ENCODE results near the gene TXNRD1. TPM values are rescaled to one million over a fixed set of nuclear protein-coding genes. Genes with fewer than 3 reads are reported as not detected.

The TXNRD1 gene
- total and polyA plus RNA-seq, 9 donors = 45.0 to 157 (median 77.4) TPM

- H3K4me1 ChIP-seq (ENCODE audit: insufficient read depth) = peaks cover 11% of the 10 kb centered on the region
- DNase-seq = no peak
- H3K9me3 ChIP-seq = no peaks in the 10 kb centered on the region
- 73 to 88% (median 86%) methylated on average over 6 of the region's 6 CpGs for WGBS, 3 donors
- no peak overlapping the region for H3K27ac ChIP-seq
- H3K4me3 ChIP-seq = no peak overlapping the region
- TF ChIP-seq CTCF (IDR thresholded peaks at IDR 0.05) (no peak), EP300 (IDR thresholded peaks at IDR 0.05) (no peak), POLR2A (IDR thresholded peaks at IDR 0.05) (no peak)
- no peaks in the 10 kb centered on the region for H3K27me3 ChIP-seq
- intact Hi-C loops (cut with DNase I) = no loop called here
- no peaks in the 10 kb centered on the region for H3K36me3 ChIP-seq
Observed at GRCh38 chr12:104340925-104341611, 125.5 kb downstream of the TXNRD1 start.

DNA sequence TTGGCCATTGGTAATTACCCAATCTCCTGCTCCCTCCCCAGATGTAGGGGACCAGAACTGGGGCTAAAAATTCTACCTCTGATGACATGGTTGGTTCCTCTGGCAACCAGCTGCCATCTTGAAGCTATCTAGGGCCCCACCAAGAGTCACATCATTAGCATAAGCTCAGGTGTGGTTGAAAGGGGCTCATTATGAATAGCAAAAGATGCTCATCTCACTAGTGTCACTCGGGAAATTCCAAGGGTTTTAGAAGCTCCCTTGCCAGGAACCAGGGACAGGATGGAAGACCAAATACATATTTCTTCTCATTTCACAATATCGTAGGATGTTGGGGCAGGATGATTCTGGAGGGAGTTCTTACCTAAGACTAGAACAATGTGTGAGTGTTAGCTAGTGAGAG is 126.6 kb downstream of the TXNRD1 start:
- intact Hi-C loops (cut with DNase I) = no loop called here
- WGBS, 3 donors = 92 to 99% (median 96%) methylated on average over 2 of the region's 2 CpGs
- TF ChIP-seq EP300 (IDR thresholded peaks at IDR 0.05) (no peak), CTCF (IDR thresholded peaks at IDR 0.05) (no peak), POLR2A (IDR thresholded peaks at IDR 0.05) (no peak)
- Histone ChIP-seq H3K36me3 (no peaks in the 10 kb centered on the region), H3K9me3 (no peaks in the 10 kb centered on the region), H3K27ac (no peak overlapping the region), H3K4me3 (no peak overlapping the region), H3K4me1 (ENCODE audit: insufficient read depth) (peaks cover 13% of the 10 kb centered on the region), H3K27me3 (no peaks in the 10 kb centered on the region)
- DNase-seq = no peak

DNA sequence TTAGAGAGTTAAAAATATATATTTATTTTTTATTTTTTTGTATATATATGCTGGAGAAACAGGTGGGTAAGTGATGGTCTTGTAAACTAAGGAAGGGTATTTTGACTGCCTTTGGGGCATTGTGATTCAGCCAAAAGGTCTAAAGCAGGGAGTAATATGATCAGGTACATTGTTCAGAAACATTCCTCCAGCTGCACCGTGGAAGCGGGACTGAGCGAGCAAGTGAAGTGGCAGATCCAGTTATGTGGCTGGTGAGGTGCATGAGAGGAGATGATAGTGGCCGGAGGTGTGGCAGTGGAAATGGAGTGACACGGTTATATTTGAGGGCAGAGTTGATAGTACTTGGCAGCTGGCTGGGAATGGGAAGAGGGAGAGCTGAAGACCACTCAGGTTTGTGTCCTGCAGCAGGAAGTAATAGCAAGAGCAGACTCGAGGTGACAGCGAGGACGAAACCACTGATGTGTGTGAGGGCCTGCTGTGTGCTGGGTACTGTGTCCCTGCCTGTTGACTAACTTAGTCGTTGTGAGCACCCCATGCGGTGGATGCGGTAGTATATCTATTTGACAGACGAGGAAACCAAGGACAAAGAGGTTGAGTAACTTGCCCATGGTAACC is 127.2 kb downstream of the TXNRD1 start:
- no peak overlapping the region for H3K27ac ChIP-seq
- no peak overlapping the region for H3K4me3 ChIP-seq
- no peaks in the 10 kb centered on the region for H3K36me3 ChIP-seq
- H3K4me1 ChIP-seq (ENCODE audit: insufficient read depth) = peaks cover 13% of the 10 kb centered on the region
- 94 to 95% (median 94%) methylated on average over 12 of the region's 12 CpGs for WGBS, 3 donors
- DNase-seq = no peak
- H3K9me3 ChIP-seq = no peaks in the 10 kb centered on the region
- intact Hi-C loops (cut with DNase I) = no loop called here
- H3K27me3 ChIP-seq = no peaks in the 10 kb centered on the region
- TF ChIP-seq POLR2A (IDR thresholded peaks at IDR 0.05) = no peak
- TF ChIP-seq CTCF (IDR thresholded peaks at IDR 0.05) = no peak

DNA sequence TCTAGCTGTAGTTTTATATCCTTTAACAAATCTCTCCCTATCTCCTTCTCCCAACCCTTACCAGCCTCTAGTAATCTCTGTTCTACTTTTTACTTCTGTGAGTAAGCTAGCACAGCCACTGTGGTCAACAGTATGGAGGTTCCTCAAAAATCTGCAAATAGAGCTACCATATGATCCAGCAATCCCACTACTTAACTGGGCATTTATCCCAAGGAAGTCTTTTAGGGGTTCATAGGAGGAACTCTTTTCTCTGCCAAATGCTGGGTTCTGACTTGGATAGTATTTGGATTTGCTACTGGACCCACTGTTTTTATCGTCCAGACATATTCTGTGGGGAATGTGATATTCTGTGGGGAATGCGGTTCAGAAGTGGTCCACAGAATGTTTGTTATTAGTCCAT is 129.1 kb downstream of the TXNRD1 start:
- DNase-seq = no peak
- Histone ChIP-seq H3K27ac (no peak overlapping the region), H3K36me3 (no peaks in the 10 kb centered on the region), H3K4me3 (no peak overlapping the region), H3K27me3 (no peaks in the 10 kb centered on the region), H3K9me3 (no peaks in the 10 kb centered on the region), H3K4me1 (ENCODE audit: insufficient read depth) (peaks cover 13% of the 10 kb centered on the region)
- intact Hi-C loops (cut with DNase I) = no loop called here
- WGBS, 3 donors = 26 to 64% (median 38%) methylated on average over 2 of the region's 2 CpGs
- TF ChIP-seq POLR2A (IDR thresholded peaks at IDR 0.05) (no peak), CTCF (IDR thresholded peaks at IDR 0.05) (no peak), EP300 (IDR thresholded peaks at IDR 0.05) (no peak)

Data from ovary (tissue), 9 donors.